ENCODE data around the gene IL1RAPL2.
A peak's percentile ranks its signal among the peaks of the same experiment; 100 is the strongest.

IL1RAPL2 gene

GRCh38 chrX:105565856-105566255 is 999.9 kb downstream of the IL1RAPL2 start:
- H3K27me3 Mint-ChIP-seq (ENCODE audit: low read depth) = no peaks in the 10 kb centered on the region
- peaks cover 23% of the 10 kb centered on the region for H3K4me1 Mint-ChIP-seq
- no peaks in the 10 kb centered on the region for H3K9me3 Mint-ChIP-seq
- TF ChIP-seq CTCF (IDR thresholded peaks at IDR 0.05; ENCODE audit: unreplicated experiment in 3 of 3) = no peak
- no peaks in the 10 kb centered on the region for H3K36me3 Mint-ChIP-seq (ENCODE audit: low read depth)
- H3K4me3 Mint-ChIP-seq = no peak overlapping the region
- peak overlapping the region in 2 of 3 experiments; percentile 32 to 34 for H3K27ac Mint-ChIP-seq

GRCh38 chrX:105567082-105567481 is 1001.1 kb downstream of the IL1RAPL2 start:
- H3K4me3 Mint-ChIP-seq = no peak overlapping the region
- H3K27me3 Mint-ChIP-seq (ENCODE audit: low read depth) = no peaks in the 10 kb centered on the region
- H3K36me3 Mint-ChIP-seq (ENCODE audit: low read depth) = no peaks in the 10 kb centered on the region
- TF ChIP-seq CTCF (IDR thresholded peaks at IDR 0.05; ENCODE audit: unreplicated experiment in 3 of 3) = no peak
- H3K4me1 Mint-ChIP-seq = peaks cover 23% of the 10 kb centered on the region
- H3K9me3 Mint-ChIP-seq = no peaks in the 10 kb centered on the region
- H3K27ac Mint-ChIP-seq = peak overlapping the region in 2 of 3 experiments; percentile 3 to 15

GRCh38 chrX:105608745-105609144 is 1042.7 kb downstream of the IL1RAPL2 start:
- H3K27ac Mint-ChIP-seq = no peak overlapping the region
- no peak for TF ChIP-seq CTCF (IDR thresholded peaks at IDR 0.05; ENCODE audit: unreplicated experiment in 3 of 3)

GRCh38 chrX:105609530-105609929 is 1043.5 kb downstream of the IL1RAPL2 start:
- Mint-ChIP-seq H3K9me3 (peaks cover 4% of the 10 kb centered on the region), H3K4me1 (no peaks in the 10 kb centered on the region), H3K27ac (no peak overlapping the region), H3K36me3 (ENCODE audit: low read depth) (no peaks in the 10 kb centered on the region), H3K4me3 (no peak overlapping the region), H3K27me3 (ENCODE audit: low read depth) (no peaks in the 10 kb centered on the region)
- TF ChIP-seq CTCF (IDR thresholded peaks at IDR 0.05; ENCODE audit: unreplicated experiment in 3 of 3) = no peak

More at GRCh38 chrX:105608745-105609144, 1042.7 kb downstream of the IL1RAPL2 start:
- Mint-ChIP-seq H3K36me3 (ENCODE audit: low read depth) (no peaks in the 10 kb centered on the region), H3K4me3 (no peak overlapping the region), H3K9me3 (peaks cover 6% of the 10 kb centered on the region), H3K4me1 (no peaks in the 10 kb centered on the region), H3K27me3 (ENCODE audit: low read depth) (no peaks in the 10 kb centered on the region)

GRCh38 chrX:105610411-105610810 is 1044.4 kb downstream of the IL1RAPL2 start:
- TF ChIP-seq CTCF (IDR thresholded peaks at IDR 0.05; ENCODE audit: unreplicated experiment in 3 of 3) = no peak
- Mint-ChIP-seq H3K27me3 (ENCODE audit: low read depth) (no peaks in the 10 kb centered on the region), H3K27ac (no peak overlapping the region), H3K4me1 (no peaks in the 10 kb centered on the region), H3K9me3 (no peaks in the 10 kb centered on the region), H3K36me3 (ENCODE audit: low read depth) (no peaks in the 10 kb centered on the region), H3K4me3 (no peak overlapping the region)

- Mint-ChIP-seq H3K27ac (no peak overlapping the region), H3K27me3 (ENCODE audit: low read depth) (no peaks in the 10 kb centered on the region), H3K4me3 (no peak overlapping the region), H3K4me1 (no peaks in the 10 kb centered on the region), H3K36me3 (ENCODE audit: low read depth) (no peaks in the 10 kb centered on the region), H3K9me3 (no peaks in the 10 kb centered on the region)
- TF ChIP-seq CTCF (IDR thresholded peaks at IDR 0.05; ENCODE audit: unreplicated experiment in 3 of 3) = no peak
Observed at GRCh38 chrX:105618393-105619101, 1052.5 kb downstream of the IL1RAPL2 start.

Data from nephron (organoid).